ENCODE measurements around the gene NR2F2.

DNA sequence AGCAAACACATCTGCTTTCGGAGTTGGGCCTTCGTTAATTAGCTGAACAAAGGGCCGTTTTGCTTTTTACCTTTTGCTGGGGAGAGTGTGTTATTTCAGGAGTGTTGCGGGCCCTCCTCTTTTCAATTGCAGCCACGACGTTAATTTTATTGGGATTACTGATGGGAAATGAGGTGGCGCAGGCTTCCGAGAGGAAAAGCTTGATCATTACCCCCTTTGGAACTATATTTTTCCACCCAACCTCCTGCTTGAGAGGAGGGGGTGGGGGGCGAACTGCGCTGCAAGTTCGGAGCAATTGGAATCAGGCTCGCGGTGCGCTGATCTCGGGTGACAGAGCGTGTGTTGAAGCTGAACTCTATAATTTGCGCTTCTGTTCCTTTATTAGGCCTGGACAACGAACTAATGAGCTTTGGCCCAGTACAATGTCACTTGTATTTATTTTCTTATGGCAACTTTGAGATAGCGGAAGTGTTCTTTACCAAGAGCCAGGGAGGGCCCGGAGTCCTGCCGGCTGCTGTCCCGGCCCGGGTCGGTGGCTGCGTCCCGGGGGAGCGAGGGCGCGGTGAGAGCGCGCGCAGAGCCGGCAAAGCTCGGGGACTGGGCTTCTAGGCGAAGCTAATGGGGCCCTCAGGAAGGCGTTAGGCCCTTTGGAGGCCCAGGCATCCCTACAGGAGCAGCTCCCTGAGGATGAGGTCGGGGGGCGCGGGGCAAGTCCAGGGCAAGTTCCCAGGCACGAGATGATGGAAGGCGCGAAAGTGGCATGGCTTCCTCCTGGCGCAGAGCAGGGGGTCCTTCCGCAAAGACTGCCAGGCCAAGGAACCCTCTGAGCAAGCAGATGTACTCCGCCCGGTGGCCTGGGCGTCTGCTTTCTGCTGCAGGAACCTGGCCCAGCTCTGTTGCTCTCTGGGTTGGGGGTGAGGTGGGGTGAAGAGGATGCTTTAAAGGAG lies 12.9 kb downstream of the NR2F2 start:
- TF ChIP-seq, protein P1, sequence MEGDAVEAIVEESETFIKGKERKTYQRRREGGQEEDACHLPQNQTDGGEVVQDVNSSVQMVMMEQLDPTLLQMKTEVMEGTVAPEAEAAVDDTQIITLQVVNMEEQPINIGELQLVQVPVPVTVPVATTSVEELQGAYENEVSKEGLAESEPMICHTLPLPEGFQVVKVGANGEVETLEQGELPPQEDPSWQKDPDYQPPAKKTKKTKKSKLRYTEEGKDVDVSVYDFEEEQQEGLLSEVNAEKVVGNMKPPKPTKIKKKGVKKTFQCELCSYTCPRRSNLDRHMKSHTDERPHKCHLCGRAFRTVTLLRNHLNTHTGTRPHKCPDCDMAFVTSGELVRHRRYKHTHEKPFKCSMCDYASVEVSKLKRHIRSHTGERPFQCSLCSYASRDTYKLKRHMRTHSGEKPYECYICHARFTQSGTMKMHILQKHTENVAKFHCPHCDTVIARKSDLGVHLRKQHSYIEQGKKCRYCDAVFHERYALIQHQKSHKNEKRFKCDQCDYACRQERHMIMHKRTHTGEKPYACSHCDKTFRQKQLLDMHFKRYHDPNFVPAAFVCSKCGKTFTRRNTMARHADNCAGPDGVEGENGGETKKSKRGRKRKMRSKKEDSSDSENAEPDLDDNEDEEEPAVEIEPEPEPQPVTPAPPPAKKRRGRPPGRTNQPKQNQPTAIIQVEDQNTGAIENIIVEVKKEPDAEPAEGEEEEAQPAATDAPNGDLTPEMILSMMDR (IDR thresholded peaks at IDR 0.05): no peak
- TF ChIP-seq POLR2A (IDR thresholded peaks at IDR 0.05): no peak
- no peak for TF ChIP-seq EP300 (IDR thresholded peaks at IDR 0.05)
- TF ChIP-seq POLR2AphosphoS5 (IDR thresholded peaks at IDR 0.05): no peak
